Stomach (tissue), 4 donors: Measurements from ENCODE around the gene XYLT1.

Experiments used
- POLR2A ChIP-seq, 4 donors: fragments of 450-650 bp; IDR thresholded peaks; one replicate each; pipeline ENCODE4 v1.6.1; 2016; ENCODE audit warnings: antibody characterized with exemption in 4 of 4, control low read depth in 2 of 4, mild to moderate bottlenecking in 1 of 4, moderate library complexity in 1 of 4
- POLR2AphosphoS5 ChIP-seq, 3 donors: sonication (generic); formaldehyde crosslinking; IDR thresholded peaks; one replicate each; pipeline ENCODE4 v1.6.1; 2016; ENCODE audit warnings: antibody characterized with exemption in 3 of 3
- TF ChIP-seq, protein P1 (sequence below), 7 experiments: fragments of 450-650 bp in 4 of 7; fragments of 200-600 bp in 3 of 7; sonication (generic) in 3 of 7; IDR thresholded peaks; one replicate each; pipeline ENCODE4 v1.5.1; 2016 to 2019; ENCODE audit warnings: antibody characterized with exemption in 7 of 7, control low read depth in 2 of 7, mild to moderate bottlenecking in 1 of 7

- TF ChIP-seq POLR2A (IDR thresholded peaks at IDR 0.05) = no peak
- no peak for TF ChIP-seq POLR2AphosphoS5 (IDR thresholded peaks at IDR 0.05)
- TF ChIP-seq, protein P1, sequence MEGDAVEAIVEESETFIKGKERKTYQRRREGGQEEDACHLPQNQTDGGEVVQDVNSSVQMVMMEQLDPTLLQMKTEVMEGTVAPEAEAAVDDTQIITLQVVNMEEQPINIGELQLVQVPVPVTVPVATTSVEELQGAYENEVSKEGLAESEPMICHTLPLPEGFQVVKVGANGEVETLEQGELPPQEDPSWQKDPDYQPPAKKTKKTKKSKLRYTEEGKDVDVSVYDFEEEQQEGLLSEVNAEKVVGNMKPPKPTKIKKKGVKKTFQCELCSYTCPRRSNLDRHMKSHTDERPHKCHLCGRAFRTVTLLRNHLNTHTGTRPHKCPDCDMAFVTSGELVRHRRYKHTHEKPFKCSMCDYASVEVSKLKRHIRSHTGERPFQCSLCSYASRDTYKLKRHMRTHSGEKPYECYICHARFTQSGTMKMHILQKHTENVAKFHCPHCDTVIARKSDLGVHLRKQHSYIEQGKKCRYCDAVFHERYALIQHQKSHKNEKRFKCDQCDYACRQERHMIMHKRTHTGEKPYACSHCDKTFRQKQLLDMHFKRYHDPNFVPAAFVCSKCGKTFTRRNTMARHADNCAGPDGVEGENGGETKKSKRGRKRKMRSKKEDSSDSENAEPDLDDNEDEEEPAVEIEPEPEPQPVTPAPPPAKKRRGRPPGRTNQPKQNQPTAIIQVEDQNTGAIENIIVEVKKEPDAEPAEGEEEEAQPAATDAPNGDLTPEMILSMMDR (IDR thresholded peaks at IDR 0.05) = no peak
Observed at GRCh38 chr16:17154981-17155380, 315.8 kb downstream of the XYLT1 start.
